Transverse colon (tissue), 4 donors: ENCODE data around the gene AURKAIP1. TPM values are rescaled to one million over a fixed set of nuclear protein-coding genes. Genes with fewer than 3 reads are reported as not detected.

ENCODE experiments used
- DNase-seq: peaks from one replicate; pipeline ENCODE4 v3.0.0-alpha.2; 2019
- H3K27ac ChIP-seq, 4 donors: fragments of 200-600 bp; sonication (generic); 2 replicates each; pipeline ENCODE4 v1.5.1; 2016 to 2018; ENCODE audit warnings: inconsistent platforms in 4 of 4
- H3K27me3 ChIP-seq: fragments of 200-600 bp; sonication (generic); 2 replicates; pipeline ENCODE4 v1.5.1; 2017; ENCODE audit warnings: inconsistent platforms
- H3K36me3 ChIP-seq, 4 donors: fragments of 200-600 bp; sonication (generic); 2 replicates each; pipeline ENCODE4 v1.5.1; 2017 to 2019; ENCODE audit warnings: inconsistent platforms in 4 of 4
- H3K4me1 ChIP-seq, 4 donors: fragments of 200-600 bp; sonication (generic); 2 replicates each; pipeline ENCODE4 v1.5.1; 2017 to 2020; ENCODE audit warnings: inconsistent platforms in 4 of 4
- H3K4me3 ChIP-seq, 4 donors: fragments of 200-600 bp; sonication (generic); 1 replicate in 1 of 4; 2 replicates in 3 of 4; pipeline versions ENCODE4 v1.5.1 to v1.6.1; 2017 to 2019; ENCODE audit warnings: inconsistent platforms in 4 of 4
- H3K9me3 ChIP-seq, 2 donors: fragments of 200-600 bp; sonication (generic); 2 replicates each; pipeline ENCODE4 v1.5.1; 2017 to 2019; ENCODE audit warnings: inconsistent platforms in 2 of 2
- EP300 ChIP-seq: sonication (generic); formaldehyde crosslinking; IDR thresholded peaks from one replicate; pipeline ENCODE4 v1.6.1; 2017; ENCODE audit warnings: antibody characterized with exemption, low read depth
- POLR2A ChIP-seq: fragments of 450-650 bp; IDR thresholded peaks from one replicate; pipeline ENCODE4 v1.6.1; 2016; ENCODE audit warnings: antibody characterized with exemption, mild to moderate bottlenecking, moderate library complexity
- POLR2AphosphoS5 ChIP-seq, 3 donors: sonication (generic); formaldehyde crosslinking; IDR thresholded peaks; one replicate each; pipeline ENCODE4 v1.6.1; 2016; ENCODE audit warnings: antibody characterized with exemption in 3 of 3
- WGBS, 2 donors: methylation state at CpG; one replicate each; pipeline ENCODE4 v1.1.5; 2018; ENCODE audit warnings: low coverage in 1 of 2; 5-methylcytosine and 5-hydroxymethylcytosine counted together
- in situ Hi-C, 4 donors: fragments of 200-750 bp; cut with MboI; loops; one replicate each; pipeline versions ENCODE4 v1.15.0 to v1.15.1; 2017; ENCODE audit warnings: low sequenced_read_pairs in 3 of 4, low pct_ligation_motif_present in 1 of 4, low pct_unique_long_range_greater_than_20kb in 1 of 4
- intact Hi-C: fragments of 100-400 bp; cut with DNase I; formaldehyde crosslinking; loops from one replicate; pipeline ENCODE4 v1.15.1; 2023; ENCODE audit warnings: low total_unique reads
- total RNA-seq, 4 donors: library from RNA; depleted of rRNA; stranded (reverse); fragments of >200 nt; gene quantifications; one replicate each; pipeline ENCODE4 v1.1.0, GENCODE V29; 2016
- TF ChIP-seq, protein P1 (sequence below), 5 experiments: fragments of 200-600 bp in 3 of 5; fragments of 450-650 bp in 2 of 5; sonication (generic) in 3 of 5; IDR thresholded peaks; 1 replicate in 2 of 5; 2 replicates in 3 of 5; pipeline ENCODE4 v1.5.1; 2016 to 2017; ENCODE audit warnings: antibody characterized with exemption in 5 of 5, inconsistent platforms in 3 of 5, mild to moderate bottlenecking in 2 of 5, moderate library complexity in 1 of 5

Gene AURKAIP1
- total RNA-seq, 4 donors from 2014 or later = 110 to 197 (median 167) TPM

DNA sequence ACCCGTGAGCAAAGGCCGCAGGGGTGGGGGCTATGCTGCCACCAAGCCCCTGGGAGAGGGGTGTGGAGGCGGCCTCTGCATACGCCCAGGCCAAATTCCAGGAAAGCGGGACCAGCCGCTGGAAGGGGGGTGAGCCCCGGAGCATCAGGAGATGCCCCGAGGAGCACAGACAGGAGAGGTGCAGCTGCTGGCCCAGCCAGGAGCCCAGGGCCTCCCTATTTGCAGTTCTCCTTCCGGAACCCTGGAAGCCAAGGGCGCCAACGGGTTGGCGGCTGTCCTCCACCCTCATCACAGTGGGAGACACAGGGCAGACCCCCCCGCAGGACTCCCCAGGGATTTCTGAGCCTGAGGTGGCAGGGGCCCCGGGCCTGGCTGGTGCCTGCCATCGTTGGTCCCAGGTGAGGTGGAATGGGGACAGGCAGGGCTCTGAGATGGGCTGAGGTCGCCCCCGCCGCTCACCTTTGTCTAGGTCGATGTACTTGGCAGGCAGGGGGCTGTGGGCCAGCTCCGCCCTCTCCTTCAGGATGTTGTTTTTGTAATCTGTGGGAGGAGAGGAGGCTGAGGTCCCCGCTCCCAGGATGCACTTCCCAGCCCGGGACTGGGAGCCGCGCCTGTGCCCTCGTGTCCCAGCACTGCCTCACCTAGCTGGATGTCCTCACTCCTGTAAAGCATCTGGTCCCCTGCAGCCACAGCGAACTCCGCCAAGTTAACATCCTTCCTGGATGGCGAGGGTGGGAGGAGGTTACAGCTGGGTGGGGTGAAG, 21.4 kb downstream of the AURKAIP1 start:
- no peak for DNase-seq
- WGBS, 2 donors = 30% methylated on average over 2 of the region's 28 CpGs; no CpG with 5 or more reads in 1 of the 2 donors
- no peaks in the 10 kb centered on the region for H3K36me3 ChIP-seq
- no peak overlapping the region for H3K4me3 ChIP-seq
- H3K9me3 ChIP-seq = no peaks in the 10 kb centered on the region
- in situ Hi-C loops = no loop called here
- TF ChIP-seq, protein P1, sequence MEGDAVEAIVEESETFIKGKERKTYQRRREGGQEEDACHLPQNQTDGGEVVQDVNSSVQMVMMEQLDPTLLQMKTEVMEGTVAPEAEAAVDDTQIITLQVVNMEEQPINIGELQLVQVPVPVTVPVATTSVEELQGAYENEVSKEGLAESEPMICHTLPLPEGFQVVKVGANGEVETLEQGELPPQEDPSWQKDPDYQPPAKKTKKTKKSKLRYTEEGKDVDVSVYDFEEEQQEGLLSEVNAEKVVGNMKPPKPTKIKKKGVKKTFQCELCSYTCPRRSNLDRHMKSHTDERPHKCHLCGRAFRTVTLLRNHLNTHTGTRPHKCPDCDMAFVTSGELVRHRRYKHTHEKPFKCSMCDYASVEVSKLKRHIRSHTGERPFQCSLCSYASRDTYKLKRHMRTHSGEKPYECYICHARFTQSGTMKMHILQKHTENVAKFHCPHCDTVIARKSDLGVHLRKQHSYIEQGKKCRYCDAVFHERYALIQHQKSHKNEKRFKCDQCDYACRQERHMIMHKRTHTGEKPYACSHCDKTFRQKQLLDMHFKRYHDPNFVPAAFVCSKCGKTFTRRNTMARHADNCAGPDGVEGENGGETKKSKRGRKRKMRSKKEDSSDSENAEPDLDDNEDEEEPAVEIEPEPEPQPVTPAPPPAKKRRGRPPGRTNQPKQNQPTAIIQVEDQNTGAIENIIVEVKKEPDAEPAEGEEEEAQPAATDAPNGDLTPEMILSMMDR (IDR thresholded peaks at IDR 0.05) = no peak
- no peak for TF ChIP-seq EP300
- no peak for TF ChIP-seq POLR2AphosphoS5 (IDR thresholded peaks at IDR 0.05)
- no peak for TF ChIP-seq POLR2A
- intact Hi-C loops = no loop called here
- peak overlapping the region in 1 of 4 donors; percentile 68 for H3K27ac ChIP-seq
- H3K27me3 ChIP-seq = peaks cover 54% of the 10 kb centered on the region
- peaks cover 21 to 47% (median 39%) of the 10 kb centered on the region in 4 donors for H3K4me1 ChIP-seq

DNA sequence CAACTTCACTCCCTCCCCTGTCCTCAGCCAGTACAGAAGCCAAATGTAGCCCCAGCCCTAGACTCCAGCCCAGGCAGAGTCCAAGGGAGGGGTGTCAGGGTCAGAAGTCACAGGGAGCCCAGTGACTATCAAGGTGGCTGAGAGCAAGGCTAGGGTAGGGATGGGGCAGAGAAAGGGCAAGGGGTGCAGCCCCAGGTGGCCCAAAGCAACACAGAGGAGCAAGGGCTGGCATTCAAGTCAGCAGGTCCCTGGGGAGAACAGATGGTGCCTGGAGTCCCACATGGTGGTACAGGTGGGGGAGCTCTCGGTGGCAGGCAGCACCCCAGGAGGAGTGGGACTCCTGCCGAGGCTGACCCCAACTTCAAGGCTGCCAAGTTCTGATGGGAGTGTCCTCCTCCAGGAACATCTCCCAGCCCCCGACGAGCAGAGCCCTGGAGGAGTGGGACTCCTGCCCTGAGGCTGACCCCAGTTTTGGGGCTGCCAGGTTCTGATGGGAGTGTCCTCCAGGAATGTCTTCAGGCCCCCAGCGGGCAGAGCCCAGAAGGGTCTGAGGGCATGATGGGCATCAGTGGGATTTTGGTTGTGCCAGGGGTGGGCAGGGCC, 22.1 kb downstream of the AURKAIP1 start:
- DNase-seq = no peak
- Histone ChIP-seq H3K27ac (peak overlapping the region in 2 of 4 donors; percentile 47 to 68), H3K27me3 (peaks cover 47% of the 10 kb centered on the region), H3K9me3 (no peaks in the 10 kb centered on the region), H3K4me3 (no peak overlapping the region), H3K36me3 (no peaks in the 10 kb centered on the region), H3K4me1 (peaks cover 23 to 51% (median 40%) of the 10 kb centered on the region in 4 donors)
- WGBS, 2 donors = 43% methylated on average over 4 of the region's 5 CpGs; no CpG with 5 or more reads in 1 of the 2 donors
- intact Hi-C loops (no loop called here), in situ Hi-C loops (no loop called here)
- TF ChIP-seq EP300 (no peak), POLR2A (no peak), POLR2AphosphoS5 (IDR thresholded peaks at IDR 0.05) (no peak)
- TF ChIP-seq, protein P1 (IDR thresholded peaks at IDR 0.05) = no peak

DNA sequence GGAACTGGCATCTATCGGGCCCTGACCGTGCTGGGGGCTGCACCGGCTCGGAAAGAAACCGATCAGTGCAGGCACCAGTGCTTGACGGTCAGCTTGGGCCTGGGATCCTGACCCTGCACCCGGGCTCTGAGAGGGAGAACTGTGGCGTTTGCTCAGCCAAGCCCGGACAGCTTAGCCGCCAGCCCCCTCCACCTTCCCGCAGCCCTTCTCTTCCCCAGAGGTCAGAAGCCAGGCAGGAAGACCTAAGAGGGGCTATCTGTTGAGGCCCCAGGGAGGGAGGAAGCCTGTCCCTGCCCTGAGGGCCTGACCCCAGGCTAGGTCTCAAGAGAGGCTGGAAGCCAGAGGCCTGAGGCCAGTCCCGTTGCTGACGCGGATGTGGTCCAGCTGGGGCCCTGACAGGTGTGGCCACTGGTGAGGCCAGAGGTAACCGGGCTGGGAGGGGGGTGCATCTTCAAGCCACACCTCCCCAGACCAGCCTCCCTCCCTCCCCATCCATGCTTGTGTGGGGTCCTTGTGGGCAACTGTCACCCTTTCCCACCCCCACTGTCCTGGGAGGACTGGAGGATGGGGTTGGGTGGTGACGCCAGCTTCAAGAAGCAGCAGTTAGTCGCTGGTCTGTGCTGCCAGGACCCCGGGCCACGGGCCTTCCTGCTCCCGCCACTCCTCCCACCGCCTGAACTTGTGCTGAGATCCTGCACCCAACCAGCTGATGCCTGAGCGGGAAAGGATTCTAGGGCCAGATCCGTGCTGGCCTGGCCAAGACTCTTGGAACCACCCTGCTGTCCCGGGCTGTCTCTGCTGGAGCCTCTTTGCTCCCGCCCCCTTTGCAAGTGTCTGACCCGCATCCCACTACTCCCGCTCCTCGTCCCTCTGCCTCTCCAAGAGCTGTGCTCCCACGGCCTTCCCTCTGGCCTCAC, 23.2 kb downstream of the AURKAIP1 start:
- intact Hi-C loops = no loop called here
- H3K9me3 ChIP-seq = no peaks in the 10 kb centered on the region
- H3K4me1 ChIP-seq = peaks cover 34 to 59% (median 47%) of the 10 kb centered on the region in 4 donors
- H3K27ac ChIP-seq = peak overlapping the region; percentile 10 to 68 (median 32)
- no peak for TF ChIP-seq POLR2A
- TF ChIP-seq, protein P1 (IDR thresholded peaks at IDR 0.05) = no peak
- TF ChIP-seq POLR2AphosphoS5 (IDR thresholded peaks at IDR 0.05) = no peak
- no peak for TF ChIP-seq EP300
- in situ Hi-C loops = no loop called here
- no peaks in the 10 kb centered on the region for H3K36me3 ChIP-seq
- WGBS, 2 donors = 40 to 69% methylated on average over 1 to 24 of the region's 29 CpGs
- H3K4me3 ChIP-seq = no peak overlapping the region
- no peak for DNase-seq
- peaks cover 36% of the 10 kb centered on the region for H3K27me3 ChIP-seq
